Caki2 (cell line): Measurements from ENCODE around the gene CAT. TPM values are rescaled to one million over a fixed set of nuclear protein-coding genes. Genes with fewer than 3 reads are reported as not detected.
A peak's percentile ranks its signal among the peaks of the same experiment; 100 is the strongest.

Experiments
- DNase-seq: peaks from one replicate; pipeline ENCODE4 v3.0.0-alpha.2; 2015; ENCODE audit warnings: low read depth
- in situ Hi-C: cut with HindIII; loops from 2 replicates; pipeline ENCODE4 v1.10.0; 2016; ENCODE audit warnings: low sequenced_read_pairs, low pct_unique_long_range_greater_than_20kb, mixed read lengths
- total RNA-seq: library from RNA; depleted of rRNA; stranded (reverse); fragments of >200 nt; shearing (Covaris generic); gene quantifications from 2 replicates; pipeline ENCODE4 v1.2.3, GENCODE V29; 2014; ENCODE audit warnings: low replicate concordance

The CAT gene
- total RNA-seq, 1 experiment from 2014 or later, result 65.7 TPM

GRCh38 chr11:34483106-34483874 lies 44.6 kb downstream of the CAT start:
- in situ Hi-C loops, result no loop called here
- DNase-seq, result no peak

- in situ Hi-C loops, result no loop called here
These were observed 48.7 kb downstream of the CAT start for GRCh38 chr11:34487430-34487829.

GRCh38 chr11:34488855-34489557 lies 50.3 kb downstream of the CAT start:
- in situ Hi-C loops, result no loop called here

More at GRCh38 chr11:34487430-34487829, 48.7 kb downstream of the CAT start:
- no peak for DNase-seq

GRCh38 chr11:34490304-34490703 lies 51.6 kb downstream of the CAT start:
- no peak for DNase-seq
- in situ Hi-C loops, result no loop called here

More at GRCh38 chr11:34488855-34489557, 50.3 kb downstream of the CAT start:
- DNase-seq, result no peak

- peak; percentile 27 for DNase-seq
- in situ Hi-C loops, result no loop called here
These were observed 54.2 kb downstream of the CAT start for GRCh38 chr11:34492806-34493414.

- no peak for DNase-seq
- in situ Hi-C loops, result no loop called here
These were observed 54.7 kb downstream of the CAT start for GRCh38 chr11:34493468-34493867.

- in situ Hi-C loops, result no loop called here
- DNase-seq, result no peak
These were observed 55.3 kb downstream of the CAT start for GRCh38 chr11:34493926-34494595.

- in situ Hi-C loops, result no loop called here
- no peak for DNase-seq
These were observed 56.5 kb downstream of the CAT start for GRCh38 chr11:34495239-34495723.

GRCh38 chr11:34495724-34496377 lies 57.1 kb downstream of the CAT start:
- no peak for DNase-seq
- in situ Hi-C loops, result no loop called here

GRCh38 chr11:34499719-34500500 lies 61.2 kb downstream of the CAT start:
- in situ Hi-C loops, result no loop called here

GRCh38 chr11:34501500-34501899 lies 62.8 kb downstream of the CAT start:
- no peak for DNase-seq
- in situ Hi-C loops, result no loop called here

More at GRCh38 chr11:34499719-34500500, 61.2 kb downstream of the CAT start:
- no peak for DNase-seq

- in situ Hi-C loops, result no loop called here
These were observed 63.2 kb downstream of the CAT start for GRCh38 chr11:34501949-34502348.

GRCh38 chr11:34502949-34503348 lies 64.2 kb downstream of the CAT start:
- in situ Hi-C loops, result no loop called here
- DNase-seq, result no peak

More at GRCh38 chr11:34501949-34502348, 63.2 kb downstream of the CAT start:
- DNase-seq, result no peak

- DNase-seq, result no peak
- in situ Hi-C loops, result no loop called here
These were observed 67.1 kb downstream of the CAT start for GRCh38 chr11:34505874-34506273.

GRCh38 chr11:34507156-34507555 lies 68.4 kb downstream of the CAT start:
- in situ Hi-C loops, result no loop called here
- DNase-seq, result no peak

- in situ Hi-C loops, result no loop called here
- DNase-seq, result no peak
These were observed 68.9 kb downstream of the CAT start for GRCh38 chr11:34507610-34508009.

- in situ Hi-C loops, result no loop called here
- DNase-seq, result no peak
These were observed 69.8 kb downstream of the CAT start for GRCh38 chr11:34508524-34508923.
